OCI-LY7 (cell line): ENCODE results near the gene PRPF39. TPM values are rescaled to one million over a fixed set of nuclear protein-coding genes. Genes with fewer than 3 reads are reported as not detected.

ENCODE experiments used
- BruUV-seq: library from RNA; stranded (reverse); fragments of 400-500 nt; replicated peaks from 2 replicates; lab custom pipeline; 2021; lab: Mats Ljungman, UMichigan
- CTCF ChIA-PET: fragments of 300-600 bp; sonication (Branson Sonifier 250); formaldehyde crosslinking; loops from one replicate; lab custom pipeline; 2022; ENCODE audit warnings: antibody characterized with exemption; ENCODE audit not compliant: unreplicated experiment; lab: Charles Lee
- POLR2A ChIA-PET: fragments of 300-600 bp; sonication (Branson Sonifier 250); formaldehyde crosslinking; loops from one replicate; lab custom pipeline; 2022; ENCODE audit warnings: antibody characterized with exemption; lab: Charles Lee
- DNase-seq: peaks from one replicate; pipeline ENCODE4 v3.0.0-alpha.2; 2015; ENCODE audit warnings: low spot score
- H2AFZ ChIP-seq: fragments of 200-600 bp; sonication (generic), shearing (Covaris generic); 2 replicates; pipeline ENCODE4 v1.6.1; 2014; ENCODE audit warnings: mild to moderate bottlenecking, antibody characterized with exemption, low read length, moderate library complexity
- H3K27ac ChIP-seq: fragments of 200-600 bp; sonication (generic); 2 replicates; pipeline ENCODE4 v1.5.1; 2014; ENCODE audit warnings: mixed run types, low read depth, mild to moderate bottlenecking, moderate library complexity, low read length, inconsistent platforms; ENCODE audit not compliant: poor library complexity, severe bottlenecking
- H3K36me3 ChIP-seq: fragments of 200-600 bp; sonication (generic); 2 replicates; pipeline ENCODE4 v1.6.1; 2014; ENCODE audit warnings: mild to moderate bottlenecking, antibody characterized with exemption, low read length, moderate library complexity, mixed read lengths; ENCODE audit not compliant: insufficient read depth
- H3K4me1 ChIP-seq: fragments of 200-600 bp; sonication (generic); 2 replicates; pipeline ENCODE4 v1.5.1; 2014; ENCODE audit warnings: mild to moderate bottlenecking, low read length; ENCODE audit not compliant: insufficient read depth, poor library complexity, severe bottlenecking
- H3K4me2 ChIP-seq: fragments of 200-600 bp; sonication (generic); 2 replicates; pipeline ENCODE4 v1.6.1; 2014; ENCODE audit warnings: mild to moderate bottlenecking, low read length
- H3K4me3 ChIP-seq: fragments of 200-600 bp; sonication (generic); 2 replicates; pipeline ENCODE4 v1.5.1; 2014; ENCODE audit warnings: mild to moderate bottlenecking, low read depth, low read length; ENCODE audit not compliant: poor library complexity, severe bottlenecking
- H3K79me2 ChIP-seq: fragments of 200-600 bp; sonication (generic); 2 replicates; pipeline ENCODE4 v1.6.1; 2016; ENCODE audit warnings: low read depth, mild to moderate bottlenecking, low read length, moderate library complexity, mixed read lengths; ENCODE audit not compliant: insufficient read depth
- H3K9me2 ChIP-seq: fragments of 200-600 bp; sonication (generic); 2 replicates; pipeline ENCODE4 v1.6.1; 2016; ENCODE audit warnings: mild to moderate bottlenecking, low read length, mixed read lengths; ENCODE audit not compliant: insufficient read depth
- H3K9me3 ChIP-seq: fragments of 200-600 bp; sonication (generic); 2 replicates; pipeline ENCODE4 v1.6.1; 2014; ENCODE audit warnings: mild to moderate bottlenecking, mixed run types, low read length, mixed read lengths
- H4K20me1 ChIP-seq: fragments of 200-600 bp; sonication (generic); 2 replicates; pipeline ENCODE4 v1.6.1; 2014; ENCODE audit warnings: mild to moderate bottlenecking, antibody characterized with exemption, low read length, moderate library complexity, mixed read lengths; ENCODE audit not compliant: insufficient read depth
- CTCF ChIP-seq: fragments of 200-600 bp; sonication (generic); conservative IDR thresholded peaks from 2 replicates; pipeline ENCODE4 v1.5.1; 2014; ENCODE audit warnings: mild to moderate bottlenecking, antibody characterized with exemption, low read length, moderate library complexity, mixed read lengths
- EZH2phosphoT487 ChIP-seq: fragments of 200-600 bp; sonication (generic); IDR thresholded peaks from 2 replicates; pipeline ENCODE4 v1.6.1; 2018; ENCODE audit warnings: low read depth, borderline replicate concordance, mild to moderate bottlenecking, mixed run types, antibody characterized with exemption, low read length, moderate library complexity, mixed read lengths
- intact Hi-C: fragments of 100-400 bp; cut with micrococcal nuclease; formaldehyde crosslinking; loops from one replicate; pipeline ENCODE4 v1.10.0; 2022; ENCODE audit not compliant: unreplicated experiment
- small RNA-seq: library from RNA; depleted of rRNA; stranded (forward); fragments of <200 nt; gene quantifications from one replicate; pipeline ENCODE3, GENCODE V24; 2014
- total RNA-seq, 2 experiments: library from RNA; depleted of rRNA in 1 of 2; stranded (reverse); fragments of >200 nt in 1 of 2; shearing (Covaris generic) in 1 of 2; gene quantifications; 2 replicates each; pipeline ENCODE4 v1.2.3, GENCODE V29; 2014 to 2022

PRPF39 gene
- total RNA-seq, 2 experiments from 2014 or later = 39.5 to 47.8 TPM

- no peak overlapping the region for H3K4me2 ChIP-seq
- CTCF ChIA-PET = no interaction called here
These were observed 72.2 kb downstream of the PRPF39 start for GRCh38 chr14:45156067-45156466.

More at GRCh38 chr14:45156067-45156466, 72.2 kb downstream of the PRPF39 start:
- BruUV-seq = no TSS peak
- DNase-seq = no peak
- intact Hi-C loops = no loop called here
- Histone ChIP-seq H3K36me3 (peaks cover 47% of the 10 kb centered on the region), H3K4me1 (no peaks in the 10 kb centered on the region), H3K9me3 (no peaks in the 10 kb centered on the region), H3K79me2 (peaks cover 4% of the 10 kb centered on the region; the same call in 1 of the 2 replicates), H3K9me2 (no peaks in the 10 kb centered on the region), H4K20me1 (no peaks in the 10 kb centered on the region), H2AFZ (no peak overlapping the region), H3K27ac (no peak overlapping the region), H3K4me3 (no peak overlapping the region)
- no peak for TF ChIP-seq CTCF
- TF ChIP-seq EZH2phosphoT487 = no peak
- POLR2A ChIA-PET = interaction anchor here (0.7 to 1.7 kb wide), 2 partner anchors 13 to 1041 kb away, joined by 3 to 13 read pairs; no protein-coding TSS in a partner anchor

Small RNA genes lying within 50 kb of the gene (small RNA-seq; reads per million reads assigned to genes)
- gene RF00151 (1.3 reads per million, percentile 59 among the genes with 10 or more reads in this experiment), gene SNORD127 (570 reads per million, percentile 99 among the genes with 10 or more reads in this experiment)

Other genes with a start within 250 kb of the PRPF39 start
- gene KLHL28, start 122.2 kb upstream of the PRPF39 start, total RNA-seq (2014; rRNA removed; shearing (Covaris generic)) = 3.7 and 10.6 TPM in 2 replicates
- gene KLHL28, start 122.2 kb upstream of the PRPF39 start, total RNA-seq (2022) = 11.9 and 12.7 TPM in 2 replicates
- 11.4 and 12.4 TPM in 2 replicates for gene TOGARAM1, start 121.9 kb upstream of the PRPF39 start, total RNA-seq (2014; rRNA removed; shearing (Covaris generic))
- gene TOGARAM1, start 121.9 kb upstream of the PRPF39 start, total RNA-seq (2022) = 11.6 and 14.2 TPM in 2 replicates
- 22.4 and 24.2 TPM in 2 replicates for gene FKBP3, start 50.4 kb downstream of the PRPF39 start, total RNA-seq (2014; rRNA removed; shearing (Covaris generic))
- gene FKBP3, start 50.4 kb downstream of the PRPF39 start, total RNA-seq (2022) = 41.1 and 44.3 TPM in 2 replicates
- gene FANCM, start 51.8 kb downstream of the PRPF39 start, total RNA-seq (2014; rRNA removed; shearing (Covaris generic)) = 22.2 and 23.4 TPM in 2 replicates
- 24.0 and 27.7 TPM in 2 replicates for gene FANCM, start 51.8 kb downstream of the PRPF39 start, total RNA-seq (2022)
- gene MIS18BP1, start 169.1 kb downstream of the PRPF39 start, total RNA-seq (2014; rRNA removed; shearing (Covaris generic)) = 99.2 and 116 TPM in 2 replicates
- 103 and 131 TPM in 2 replicates for gene MIS18BP1, start 169.1 kb downstream of the PRPF39 start, total RNA-seq (2022)